GM06990 (cell line): Measurements from ENCODE around the gene NUP37.

Experiments used
- DNase-seq: peaks from one replicate; pipeline ENCODE4 v3.0.0-alpha.2; 2011; ENCODE audit not compliant: insufficient read length; ENCODE audit errors: extremely low read depth
- H3K27me3 ChIP-seq: replicated peaks from 2 replicates; pipeline ENCODE4 v1.6.0; 2011; ENCODE audit warnings: low read length; ENCODE audit not compliant: control insufficient read depth, insufficient read depth
- H3K36me3 ChIP-seq: 2 replicates; pipeline ENCODE4 v1.5.1; 2011; ENCODE audit warnings: low read length; ENCODE audit not compliant: control insufficient read depth, insufficient read depth
- H3K4me3 ChIP-seq: replicated peaks from 2 replicates; pipeline ENCODE4 v1.5.1; 2011; ENCODE audit warnings: low read depth, mild to moderate bottlenecking, control low read depth, low read length
- CTCF ChIP-seq: IDR thresholded peaks from 2 replicates; pipeline ENCODE4 v1.5.1; 2011; ENCODE audit warnings: low read length, control low read depth, mild to moderate bottlenecking, inconsistent platforms; ENCODE audit not compliant: insufficient read depth, poor library complexity, severe bottlenecking

The NUP37 gene

GRCh38 chr12:102052192-102053061 is 67.5 kb downstream of the NUP37 start:
- TF ChIP-seq CTCF, result no peak
- DNase-seq, result peak; percentile 11
- Histone ChIP-seq H3K4me3 (no peak overlapping the region), H3K36me3 (peaks cover 8% of the 10 kb centered on the region), H3K27me3 (no peaks in the 10 kb centered on the region)

DNA sequence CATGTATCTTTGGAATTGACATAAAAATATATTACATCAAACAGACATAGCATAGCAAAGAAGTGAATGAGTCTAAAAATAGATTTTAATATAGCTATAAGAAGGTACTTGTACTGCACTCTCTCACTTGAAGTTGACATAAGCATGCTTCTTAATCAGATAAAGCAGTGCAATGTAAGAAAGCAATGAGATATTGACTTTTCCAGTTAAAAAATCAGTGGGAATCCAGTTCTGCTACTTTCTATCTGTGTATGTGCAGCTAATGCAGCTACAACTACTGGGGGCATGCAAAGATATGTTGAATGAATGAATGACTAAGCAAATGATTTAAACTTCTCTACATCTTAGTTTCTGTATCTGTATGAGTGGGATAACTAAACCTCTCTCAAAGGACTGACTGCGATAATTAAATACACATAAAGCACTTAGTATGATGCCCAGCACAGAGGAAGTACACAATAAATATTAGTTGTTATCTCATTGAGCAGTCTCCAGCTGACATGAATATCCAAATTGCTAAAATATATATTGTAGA is 68.4 kb downstream of the NUP37 start:
- no peaks in the 10 kb centered on the region for H3K27me3 ChIP-seq
- no peak for TF ChIP-seq CTCF
- no peak for DNase-seq
- H3K36me3 ChIP-seq, result peaks cover 8% of the 10 kb centered on the region
- H3K4me3 ChIP-seq, result no peak overlapping the region

GRCh38 chr12:102050660-102051430 is 69.1 kb downstream of the NUP37 start:
- Histone ChIP-seq H3K36me3 (peaks cover 8% of the 10 kb centered on the region), H3K4me3 (no peak overlapping the region), H3K27me3 (no peaks in the 10 kb centered on the region)
- DNase-seq, result no peak
- TF ChIP-seq CTCF, result no peak

DNA sequence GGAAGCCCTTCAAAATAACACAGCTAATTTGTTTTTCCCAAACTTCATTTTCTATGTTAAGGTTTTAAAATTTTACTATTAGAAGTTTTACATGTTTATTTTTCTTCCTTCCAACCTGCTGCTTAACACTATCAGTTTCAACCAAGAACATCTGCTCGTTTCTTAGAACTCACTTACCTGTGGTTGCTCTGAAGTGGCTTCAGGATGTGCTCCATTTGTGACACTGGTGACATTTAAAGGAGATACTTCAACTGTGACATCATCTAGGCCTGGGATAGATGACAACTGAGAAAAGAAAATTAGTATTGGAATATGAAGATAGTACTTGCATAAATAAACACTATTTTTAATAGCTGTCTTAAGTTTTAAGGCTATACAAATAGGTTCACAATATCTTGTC is 76.0 kb downstream of the NUP37 start:
- no peak for TF ChIP-seq CTCF
- H3K27me3 ChIP-seq, result no peaks in the 10 kb centered on the region
- no peaks in the 10 kb centered on the region; the same call in none of the 2 replicates for H3K36me3 ChIP-seq
- peak; percentile 22 for DNase-seq
- no peak overlapping the region for H3K4me3 ChIP-seq

- DNase-seq, result no peak
- no peaks in the 10 kb centered on the region for H3K27me3 ChIP-seq
- peaks cover 2% of the 10 kb centered on the region; the same call in 1 of the 2 replicates for H3K36me3 ChIP-seq
Observed at GRCh38 chr12:102033991-102034745, 85.7 kb downstream of the NUP37 start.

More at GRCh38 chr12:102033991-102034745, 85.7 kb downstream of the NUP37 start:
- no peak for TF ChIP-seq CTCF
- H3K4me3 ChIP-seq, result no peak overlapping the region
